ENCODE measurements around the gene CASS4.
"Not testable (repeated sequence)": the region's sequence is repeated elsewhere in the genome, so short reads cannot be mapped to it uniquely, and the experiment has no call there.

CASS4 gene

GRCh38 chr20:56403465-56403864, 8.6 kb upstream of the CASS4 start:
- DNase-seq (ENCODE audit: low read depth) = no peak
- no peak overlapping the region for H3K4me3 ChIP-seq (ENCODE audit: low read depth, low read length)
- TF ChIP-seq CTCF (IDR thresholded peaks at IDR 0.05; ENCODE audit: insufficient read depth, low read depth, low read length, missing control alignments) = no peak

GRCh38 chr20:56405356-56405755, 6.7 kb upstream of the CASS4 start:
- DNase-seq (ENCODE audit: low read depth); H3K4me3 ChIP-seq (ENCODE audit: low read depth, low read length): not testable (repeated sequence)

GRCh38 chr20:56406910-56407309, 5.2 kb upstream of the CASS4 start:
- no peak for TF ChIP-seq CTCF (IDR thresholded peaks at IDR 0.05; ENCODE audit: insufficient read depth, low read depth, low read length, missing control alignments)
- no peak for DNase-seq (ENCODE audit: low read depth)
- no peak overlapping the region for H3K4me3 ChIP-seq (ENCODE audit: low read depth, low read length)

GRCh38 chr20:56409521-56409920, 2.5 kb upstream of the CASS4 start:
- DNase-seq (ENCODE audit: low read depth) = no peak
- no peak overlapping the region for H3K4me3 ChIP-seq (ENCODE audit: low read depth, low read length)
- TF ChIP-seq CTCF (IDR thresholded peaks at IDR 0.05; ENCODE audit: insufficient read depth, low read depth, low read length, missing control alignments) = no peak

GRCh38 chr20:56409956-56410355, 2.1 kb upstream of the CASS4 start:
- DNase-seq (ENCODE audit: low read depth) = no peak
- no peak for TF ChIP-seq CTCF (IDR thresholded peaks at IDR 0.05; ENCODE audit: insufficient read depth, low read depth, low read length, missing control alignments)
- H3K4me3 ChIP-seq (ENCODE audit: low read depth, low read length) = no peak overlapping the region

GRCh38 chr20:56411287-56411686, 773 bp upstream of the CASS4 start:
- H3K4me3 ChIP-seq (ENCODE audit: low read depth, low read length); DNase-seq (ENCODE audit: low read depth): not testable (repeated sequence)

- TF ChIP-seq CTCF (IDR thresholded peaks at IDR 0.05; ENCODE audit: insufficient read depth, low read depth, low read length, missing control alignments) = no peak
- DNase-seq (ENCODE audit: low read depth) = no peak
- no peak overlapping the region for H3K4me3 ChIP-seq (ENCODE audit: low read depth, low read length)
These were observed 372 bp downstream of the CASS4 start for GRCh38 chr20:56412473-56412790.

- DNase-seq (ENCODE audit: low read depth) = no peak
- TF ChIP-seq CTCF (IDR thresholded peaks at IDR 0.05; ENCODE audit: insufficient read depth, low read depth, low read length, missing control alignments) = no peak
- no peak overlapping the region for H3K4me3 ChIP-seq (ENCODE audit: low read depth, low read length)
These were observed 889 bp downstream of the CASS4 start for GRCh38 chr20:56412949-56413348.

All from GM12865 (cell line).